GM19238 (cell line): ENCODE measurements around the gene RAB6A.

Source experiments
- DNase-seq: peaks from one replicate; pipeline ENCODE4 v3.0.0; 2011; ENCODE audit warnings: low spot score; ENCODE audit not compliant: insufficient read length

The RAB6A gene

GRCh38 chr11:73625696-73626318 lies 135.1 kb downstream of the RAB6A start:
- peak; percentile 74 for DNase-seq
